ENCODE results near the gene TPSD1. TPM values are rescaled to one million over a fixed set of nuclear protein-coding genes. Genes with fewer than 3 reads are reported as not detected.
A peak's percentile ranks its signal among the peaks of the same experiment; 100 is the strongest.

The TPSD1 gene
- total and polyA plus RNA-seq, 9 of the 15 experiments (the other 6 are each of a cell fraction or from before 2014, with no cell fraction given), result not detected

GRCh38 chr16:1221628-1222552 is 34.0 kb upstream of the TPSD1 start:
- intact Hi-C loops (cut with micrococcal nuclease), result no loop called here
- peaks cover 55 to 84% of the 10 kb centered on the region in 2 experiments for H3K27me3 ChIP-seq (ENCODE audit: control insufficient read depth in 2 of 2, insufficient read depth in 2 of 2, low read length in 2 of 2)
- 3% methylated on average over 40 of the region's 40 CpGs for WGBS (ENCODE audit: insufficient coverage, low coverage, missing lambda C conversion rate)
- H3K79me2 ChIP-seq (ENCODE audit: control insufficient read depth, insufficient read depth, low read length), result no peaks in the 10 kb centered on the region
- ChIA-PET CTCF (ENCODE audit: low intra/inter-chr PET ratio) (no interaction called here), POLR2A (interaction anchor here (0.7 kb wide), 1 partner anchor 149 kb away, joined by 3 read pairs; the partner anchor contains the start of gene SSTR5)
- TF ChIP-seq STAG1 (CRISPR knock-in tag; IDR thresholded peaks at IDR 0.05; ENCODE audit: borderline replicate concordance), result 0 out of 2 replicates have a peak, but pooled peaks have one; percentile 27
- TF ChIP-seq EGR1 (conservative IDR thresholded peaks at IDR 0.05), result 0 out of 2 replicates have a peak, but pooled peaks have one; percentile 21
- TF ChIP-seq E2F4 (CRISPR knock-in tag; IDR thresholded peaks at IDR 0.05; ENCODE audit: low read depth), result no peak
- TF ChIP-seq CEBPB (tag; IDR thresholded peaks at IDR 0.05), result 0 out of 2 replicates have a peak, but pooled peaks have one; percentile 31
- no peak for TF ChIP-seq SMAD2 (IDR thresholded peaks at IDR 0.05; ENCODE audit: low read depth, low read length)
- peak; percentile 47 for TF ChIP-seq NFIC (IDR thresholded peaks at IDR 0.05)
- in situ Hi-C loops (cut with MboI), result no loop called here
- no peak overlapping the region for H2AFZ ChIP-seq (ENCODE audit: low read depth, low read length)
- peaks cover 20% of the 10 kb centered on the region for H4K20me1 ChIP-seq (replicated peaks; ENCODE audit: control insufficient read depth, insufficient read depth, low read length)
- H3K9me1 ChIP-seq (ENCODE audit: control insufficient read depth, insufficient read depth, low read length), result no peaks in the 10 kb centered on the region
- peak in 1 of 4 experiments; percentile 39 for DNase-seq (ENCODE audit: extremely low read depth in 1 of 4, low spot score in 3 of 4)
- no peaks in the 10 kb centered on the region for H3K36me3 ChIP-seq (ENCODE audit: control insufficient read depth, insufficient read depth, low read length)
- H3K4me3 ChIP-seq, result no peak overlapping the region
- H3K4me2 ChIP-seq (ENCODE audit: insufficient read depth, low read length), result peak overlapping the region; percentile 11; the same call in 1 of the 2 replicates
- BruUV-seq (replicated peaks), result no TSS peak
- FAIRE-seq, result no peak
- peaks cover 0 to 65% of the 10 kb centered on the region in 2 experiments; a peak in 2 of 5 replicates for H3K4me1 ChIP-seq (replicated peaks in 1 of 2; ENCODE audit: control insufficient read depth in 2 of 2, insufficient read depth in 2 of 2, low read length in 2 of 2)
- H3K27ac ChIP-seq (ENCODE audit: extremely low read depth, low read depth, low read length), result no peak overlapping the region
- H3K9ac ChIP-seq (ENCODE audit: insufficient read depth in 1 of 2, low read depth in 2 of 2, low read length in 2 of 2), result no peak overlapping the region
- ATAC-seq, result no peak
- H3K9me3 ChIP-seq (replicated peaks; ENCODE audit: control insufficient read depth, insufficient read depth, low read depth, low read length), result no peaks in the 10 kb centered on the region
